GM21526 (cell line): ENCODE results near the gene FOXE1.

ENCODE experiments used
- ATAC-seq: cut with Tn5 transposase; IDR thresholded peaks from one replicate; pipeline ENCODE4 v1.9.1; 2021; ENCODE audit warnings: moderate library complexity; ENCODE audit not compliant: unreplicated experiment, low FRiP score

FOXE1 gene

GRCh38 chr9:97853056-97853843 is at the start of gene FOXE1:
TSS of gene FOXE1 (plus strand) at chr9:97853226. CDS start at chr9:97853915, 689 bp downstream.
- ATAC-seq = no peak

- ATAC-seq = no peak
Measured at GRCh38 chr9:97804059-97804365, 49.0 kb upstream of the FOXE1 start.

GRCh38 chr9:97806721-97807120 is 46.3 kb upstream of the FOXE1 start:
- no peak for ATAC-seq

GRCh38 chr9:97807681-97808080 is 45.3 kb upstream of the FOXE1 start:
- ATAC-seq = no peak

GRCh38 chr9:97808415-97808814 is 44.6 kb upstream of the FOXE1 start:
- ATAC-seq = no peak

GRCh38 chr9:97808972-97809371 is 44.1 kb upstream of the FOXE1 start:
- ATAC-seq = no peak

- no peak for ATAC-seq
Measured at GRCh38 chr9:97809666-97810344, 43.2 kb upstream of the FOXE1 start.

- ATAC-seq = no peak
Measured at GRCh38 chr9:97811533-97812246, 41.3 kb upstream of the FOXE1 start.

GRCh38 chr9:97812247-97812543 is 40.8 kb upstream of the FOXE1 start:
- ATAC-seq = no peak

GRCh38 chr9:97813072-97813471 is 40.0 kb upstream of the FOXE1 start:
- no peak for ATAC-seq

GRCh38 chr9:97819735-97820134 is 33.3 kb upstream of the FOXE1 start:
- no peak for ATAC-seq

GRCh38 chr9:97820373-97820772 is 32.7 kb upstream of the FOXE1 start:
- no peak for ATAC-seq

GRCh38 chr9:97830884-97831829 is 21.9 kb upstream of the FOXE1 start:
- no peak for ATAC-seq

- no peak for ATAC-seq
Measured at GRCh38 chr9:97831843-97832636, 21.0 kb upstream of the FOXE1 start.

GRCh38 chr9:97840521-97840920 is 12.5 kb upstream of the FOXE1 start:
- no peak for ATAC-seq

GRCh38 chr9:97842960-97843359 is 10.1 kb upstream of the FOXE1 start:
- ATAC-seq = no peak

- no peak for ATAC-seq
Measured at GRCh38 chr9:97845130-97845529, 7.9 kb upstream of the FOXE1 start.

GRCh38 chr9:97845763-97846162 is 7.3 kb upstream of the FOXE1 start:
- no peak for ATAC-seq

GRCh38 chr9:97846347-97846746 is 6.7 kb upstream of the FOXE1 start:
- ATAC-seq = no peak
